Astrocyte (in vitro differentiated cells and primary cell): ENCODE results near the gene TIMM44. TPM values are rescaled to one million over a fixed set of nuclear protein-coding genes. Genes with fewer than 3 reads are reported as not detected.

Source experiments
- DNase-seq: peaks from one replicate; pipeline ENCODE4 v3.0.0-alpha.2; 2010; ENCODE audit warnings: low read depth
- FAIRE-seq: peaks from 2 replicates; lab custom pipeline; 2011; peaks lifted over from hg19 to GRCh38; lab: Jason Lieb, UNC
- H2AFZ ChIP-seq: 2 replicates; pipeline ENCODE4 v1.6.0; 2012; ENCODE audit warnings: low read depth, low read length, inconsistent platforms
- H3K27ac ChIP-seq: 2 replicates; pipeline ENCODE4 v1.5.1; 2011; ENCODE audit warnings: low read depth, low read length, inconsistent platforms
- H3K27me3 ChIP-seq: 2 replicates; pipeline ENCODE4 v1.6.0; 2011; ENCODE audit warnings: low read length, inconsistent platforms; ENCODE audit not compliant: insufficient read depth
- H3K36me3 ChIP-seq: 2 replicates; pipeline ENCODE4 v1.5.1; 2011; ENCODE audit warnings: low read length, inconsistent platforms; ENCODE audit not compliant: insufficient read depth
- H3K4me1 ChIP-seq: 2 replicates; pipeline ENCODE4 v1.5.1; 2011; ENCODE audit warnings: low read length, inconsistent platforms; ENCODE audit not compliant: insufficient read depth
- H3K4me2 ChIP-seq: 2 replicates; pipeline ENCODE4 v1.6.0; 2012; ENCODE audit warnings: low read length, inconsistent platforms
- H3K4me3 ChIP-seq: 2 replicates; pipeline ENCODE4 v1.5.1; 2011; ENCODE audit warnings: low read depth, mild to moderate bottlenecking, low read length, inconsistent platforms; ENCODE audit not compliant: insufficient read depth
- H3K79me2 ChIP-seq: 2 replicates; pipeline ENCODE4 v1.6.0; 2012; ENCODE audit warnings: mild to moderate bottlenecking, low read length, inconsistent platforms; ENCODE audit not compliant: insufficient read depth
- H3K9ac ChIP-seq: 2 replicates; pipeline ENCODE4 v1.6.0; 2012; ENCODE audit warnings: mild to moderate bottlenecking, low read length, inconsistent platforms
- H3K9me3 ChIP-seq: 2 replicates; pipeline ENCODE4 v1.5.1; 2012; ENCODE audit warnings: low read depth, mild to moderate bottlenecking, low read length, inconsistent platforms; ENCODE audit not compliant: insufficient read depth
- H4K20me1 ChIP-seq: 2 replicates; pipeline ENCODE4 v1.6.0; 2012; ENCODE audit warnings: low read length, inconsistent platforms; ENCODE audit not compliant: insufficient read depth
- H3K27ac Mint-ChIP-seq: one replicate; pipeline ENCODE4 v1.8.0; 2021; ENCODE audit warnings: mild to moderate bottlenecking, mixed read lengths; ENCODE audit not compliant: unreplicated experiment
- H3K27me3 Mint-ChIP-seq: one replicate; pipeline ENCODE4 v1.8.0; 2021; ENCODE audit warnings: low read depth, mixed read lengths; ENCODE audit not compliant: unreplicated experiment
- H3K36me3 Mint-ChIP-seq: one replicate; pipeline ENCODE4 v1.8.0; 2021; ENCODE audit warnings: low read depth, mixed read lengths; ENCODE audit not compliant: unreplicated experiment
- H3K4me1 Mint-ChIP-seq: one replicate; pipeline ENCODE4 v1.8.0; 2021; ENCODE audit warnings: low read depth, mixed read lengths; ENCODE audit not compliant: unreplicated experiment
- H3K4me3 Mint-ChIP-seq: one replicate; pipeline ENCODE4 v1.8.0; 2021; ENCODE audit warnings: mild to moderate bottlenecking, moderate library complexity, mixed read lengths; ENCODE audit not compliant: unreplicated experiment
- H3K9me3 Mint-ChIP-seq: one replicate; pipeline ENCODE4 v1.8.0; 2021; ENCODE audit warnings: mild to moderate bottlenecking, mixed read lengths; ENCODE audit not compliant: unreplicated experiment
- EZH2 ChIP-seq: IDR thresholded peaks from 2 replicates; pipeline ENCODE4 v1.6.1; 2012; ENCODE audit warnings: mild to moderate bottlenecking, low read length, inconsistent platforms; ENCODE audit not compliant: insufficient read depth
- total RNA-seq: library from RNA; stranded (reverse); gene quantifications from 2 replicates; pipeline ENCODE4 v1.2.1, GENCODE V29; 2021
- TF ChIP-seq, protein P1 (sequence below): IDR thresholded peaks from 2 replicates; pipeline ENCODE4 v1.5.1; 2011; ENCODE audit warnings: low read depth, mild to moderate bottlenecking, inconsistent platforms, low read length, moderate library complexity; ENCODE audit not compliant: insufficient read depth

Gene TIMM44
- total RNA-seq, 1 donor from 2014 or later = 71.1 TPM

DNA sequence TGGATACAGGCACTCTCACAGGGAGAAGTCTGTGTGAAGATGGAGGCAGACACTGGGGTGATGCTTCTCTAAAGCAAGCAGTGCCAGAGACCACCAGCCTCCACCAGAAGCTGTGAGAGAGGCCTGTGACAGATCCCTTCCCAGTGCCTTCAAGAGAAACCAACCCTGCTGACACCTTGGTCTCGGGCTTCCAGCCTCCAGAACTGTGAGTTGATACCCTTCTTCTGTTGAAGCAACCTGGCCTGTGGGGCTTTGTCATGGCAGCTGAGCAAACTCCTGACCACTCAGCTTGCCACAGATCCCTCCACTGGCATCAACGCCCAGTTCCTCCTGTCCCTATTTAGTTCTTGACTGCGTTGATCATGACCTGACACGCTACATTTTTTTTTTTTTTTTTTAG lies 33.0 kb upstream of the TIMM44 start:
- H3K36me3 Mint-ChIP-seq = peaks cover 8% of the 10 kb centered on the region

DNA sequence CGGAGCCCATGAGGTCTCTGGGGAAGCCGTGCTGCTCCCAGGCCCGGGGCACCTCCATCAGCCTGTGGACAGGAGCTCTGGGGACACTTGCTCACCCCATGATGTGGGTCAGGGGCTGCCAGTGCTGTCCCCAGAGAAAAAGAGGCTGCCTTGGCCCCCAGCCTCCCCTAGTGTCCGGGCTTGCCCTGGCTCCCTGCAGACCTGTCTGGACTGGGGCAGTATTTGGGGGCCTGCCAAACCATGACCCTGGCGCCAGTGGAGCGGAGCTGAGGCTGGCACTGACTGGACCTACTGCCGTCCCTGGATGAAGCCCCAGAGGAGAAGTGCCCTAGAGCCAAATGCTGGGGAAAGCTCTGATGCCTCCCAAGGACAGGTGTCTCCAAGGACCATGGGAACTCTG lies 31.6 kb upstream of the TIMM44 start:
- Histone ChIP-seq H3K4me3 (no peak overlapping the region), H3K4me1 (no peaks in the 10 kb centered on the region), H2AFZ (no peak overlapping the region), H3K36me3 (peaks cover 3% of the 10 kb centered on the region), H3K4me2 (no peak overlapping the region), H3K27me3 (no peaks in the 10 kb centered on the region), H3K9me3 (no peaks in the 10 kb centered on the region), H3K79me2 (peaks cover 18% of the 10 kb centered on the region), H3K27ac (no peak overlapping the region), H3K9ac (no peak overlapping the region), H4K20me1 (peaks cover 68% of the 10 kb centered on the region)
- no peaks in the 10 kb centered on the region for H3K9me3 Mint-ChIP-seq
- H3K4me1 Mint-ChIP-seq = no peaks in the 10 kb centered on the region
- no peak overlapping the region for H3K4me3 Mint-ChIP-seq
- H3K27ac Mint-ChIP-seq = no peak overlapping the region
- FAIRE-seq (no peak), DNase-seq (no peak)
- no peak for TF ChIP-seq EZH2
- TF ChIP-seq, protein P1, sequence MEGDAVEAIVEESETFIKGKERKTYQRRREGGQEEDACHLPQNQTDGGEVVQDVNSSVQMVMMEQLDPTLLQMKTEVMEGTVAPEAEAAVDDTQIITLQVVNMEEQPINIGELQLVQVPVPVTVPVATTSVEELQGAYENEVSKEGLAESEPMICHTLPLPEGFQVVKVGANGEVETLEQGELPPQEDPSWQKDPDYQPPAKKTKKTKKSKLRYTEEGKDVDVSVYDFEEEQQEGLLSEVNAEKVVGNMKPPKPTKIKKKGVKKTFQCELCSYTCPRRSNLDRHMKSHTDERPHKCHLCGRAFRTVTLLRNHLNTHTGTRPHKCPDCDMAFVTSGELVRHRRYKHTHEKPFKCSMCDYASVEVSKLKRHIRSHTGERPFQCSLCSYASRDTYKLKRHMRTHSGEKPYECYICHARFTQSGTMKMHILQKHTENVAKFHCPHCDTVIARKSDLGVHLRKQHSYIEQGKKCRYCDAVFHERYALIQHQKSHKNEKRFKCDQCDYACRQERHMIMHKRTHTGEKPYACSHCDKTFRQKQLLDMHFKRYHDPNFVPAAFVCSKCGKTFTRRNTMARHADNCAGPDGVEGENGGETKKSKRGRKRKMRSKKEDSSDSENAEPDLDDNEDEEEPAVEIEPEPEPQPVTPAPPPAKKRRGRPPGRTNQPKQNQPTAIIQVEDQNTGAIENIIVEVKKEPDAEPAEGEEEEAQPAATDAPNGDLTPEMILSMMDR = no peak
- no peaks in the 10 kb centered on the region for H3K27me3 Mint-ChIP-seq
- H3K36me3 Mint-ChIP-seq = peaks cover 10% of the 10 kb centered on the region

More for the DNA sequence above, 33.0 kb upstream of the TIMM44 start:
- no peaks in the 10 kb centered on the region for H3K27me3 Mint-ChIP-seq
- Histone ChIP-seq H3K9ac (no peak overlapping the region), H2AFZ (no peak overlapping the region), H4K20me1 (peaks cover 67% of the 10 kb centered on the region), H3K9me3 (no peaks in the 10 kb centered on the region), H3K27ac (no peak overlapping the region), H3K4me2 (no peak overlapping the region), H3K4me3 (no peak overlapping the region), H3K36me3 (peaks cover 3% of the 10 kb centered on the region), H3K4me1 (no peaks in the 10 kb centered on the region), H3K79me2 (peaks cover 26% of the 10 kb centered on the region), H3K27me3 (no peaks in the 10 kb centered on the region)
- H3K4me3 Mint-ChIP-seq = no peak overlapping the region
- no peak overlapping the region for H3K27ac Mint-ChIP-seq
- TF ChIP-seq, protein P1 = no peak
- TF ChIP-seq EZH2 = no peak
- no peak for DNase-seq
- no peaks in the 10 kb centered on the region for H3K4me1 Mint-ChIP-seq
- H3K9me3 Mint-ChIP-seq = no peaks in the 10 kb centered on the region
- FAIRE-seq = no peak

DNA sequence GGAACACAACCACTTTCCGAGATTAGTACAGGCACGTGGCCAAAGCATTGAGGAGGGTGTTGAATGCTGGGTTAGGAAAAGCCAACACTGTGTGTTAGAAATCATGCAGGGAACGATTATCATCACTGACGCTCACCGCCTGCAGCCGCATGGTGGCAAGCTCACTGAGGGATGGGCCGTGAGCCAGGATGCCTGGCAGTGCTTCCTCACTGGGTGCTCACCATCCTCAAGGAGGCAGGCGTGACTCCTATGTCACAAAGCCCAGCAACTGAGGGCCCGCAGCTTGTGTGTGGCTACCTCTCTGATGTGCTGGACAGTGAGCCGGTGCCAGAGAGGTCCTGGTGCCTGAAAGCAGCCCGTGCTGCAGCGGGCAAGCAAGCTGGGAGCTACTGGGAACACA lies 30.4 kb upstream of the TIMM44 start:
- Histone ChIP-seq H3K4me3 (no peak overlapping the region), H2AFZ (no peak overlapping the region), H3K27ac (no peak overlapping the region), H3K27me3 (no peaks in the 10 kb centered on the region), H3K9me3 (no peaks in the 10 kb centered on the region), H4K20me1 (peaks cover 56% of the 10 kb centered on the region), H3K4me2 (no peak overlapping the region), H3K9ac (no peak overlapping the region), H3K4me1 (no peaks in the 10 kb centered on the region), H3K36me3 (peaks cover 5% of the 10 kb centered on the region), H3K79me2 (peaks cover 18% of the 10 kb centered on the region)
- DNase-seq (no peak), FAIRE-seq (no peak)
- Mint-ChIP-seq H3K27me3 (no peaks in the 10 kb centered on the region), H3K27ac (no peak overlapping the region), H3K9me3 (no peaks in the 10 kb centered on the region), H3K4me3 (no peak overlapping the region), H3K4me1 (no peaks in the 10 kb centered on the region), H3K36me3 (peaks cover 12% of the 10 kb centered on the region)
- TF ChIP-seq, protein P1 = no peak
- TF ChIP-seq EZH2 = no peak
